Body of pancreas (tissue), 4 donors: ENCODE data around the gene GRM8. TPM values are rescaled to one million over a fixed set of nuclear protein-coding genes. Genes with fewer than 3 reads are reported as not detected.
"Not testable (repeated sequence)": the region's sequence is repeated elsewhere in the genome, so short reads cannot be mapped to it uniquely, and the experiment has no call there.

Experiments
- ATAC-seq: fragments of 150-250 bp; one replicate; pipeline ENCODE4 v1.9.1; 2016
- DNase-seq, 4 donors: peaks; one replicate each; pipeline ENCODE4 v3.0.0-alpha.2; 2019
- H3K27ac ChIP-seq, 4 donors: fragments of 200-600 bp; sonication (generic); 1 replicate in 3 of 4; 2 replicates in 1 of 4; pipeline versions ENCODE4 v1.5.1 to v1.6.1; 2016 to 2019; ENCODE audit warnings: mild to moderate bottlenecking in 1 of 4, mixed read lengths in 1 of 4, moderate library complexity in 1 of 4
- H3K27me3 ChIP-seq, 2 donors: fragments of 200-600 bp; sonication (generic); one replicate each; pipeline ENCODE4 v1.6.0; 2016; ENCODE audit warnings: mild to moderate bottlenecking in 1 of 2
- H3K36me3 ChIP-seq, 2 donors: fragments of 200-600 bp; sonication (generic); replicated peaks in 1 of 2; 2 replicates each; pipeline ENCODE4 v1.5.1; 2016; ENCODE audit warnings: low read depth in 2 of 2; ENCODE audit not compliant: insufficient read depth in 1 of 2
- H3K4me1 ChIP-seq: fragments of 200-600 bp; sonication (generic); one replicate; pipeline ENCODE4 v1.6.0; 2016
- H3K4me3 ChIP-seq, 2 donors: fragments of 200-600 bp; sonication (generic); 1 replicate in 1 of 2; 2 replicates in 1 of 2; pipeline ENCODE4 v1.5.1; 2016 to 2019
- H3K9me3 ChIP-seq, 3 donors: fragments of 200-600 bp; sonication (generic); 1 replicate in 2 of 3; 2 replicates in 1 of 3; pipeline ENCODE4 v1.5.1; 2016
- CTCF ChIP-seq, 7 experiments: fragments of 450-650 bp in 4 of 7; fragments of 200-600 bp in 3 of 7; sonication (generic) in 3 of 7; IDR thresholded peaks; one replicate each; pipeline ENCODE4 v1.5.1; 2016 to 2019; ENCODE audit warnings: antibody characterized with exemption in 7 of 7
- POLR2A ChIP-seq, 3 donors: fragments of 450-650 bp; IDR thresholded peaks; one replicate each; pipeline ENCODE4 v1.6.1; 2016; ENCODE audit warnings: antibody characterized with exemption in 3 of 3, mild to moderate bottlenecking in 2 of 3
- WGBS, 2 donors: methylation state at CpG; one replicate each; pipeline ENCODE4 v1.1.5; 2017; 5-methylcytosine and 5-hydroxymethylcytosine counted together
- intact Hi-C: fragments of 100-400 bp; cut with DNase I; formaldehyde crosslinking; loops from one replicate; pipeline ENCODE4 v1.15.1; 2023
- total RNA-seq, 2 donors: library from RNA; depleted of rRNA; stranded (reverse); fragments of >200 nt; gene quantifications; one replicate each; pipeline ENCODE4 v1.1.0, GENCODE V29; 2016

GRM8 gene
- total RNA-seq, 2 donors from 2014 or later, result 2.3 TPM; not detected in 1

GRCh38 chr7:126887560-126887959 is 365.2 kb downstream of the GRM8 start:
- DNase-seq, H3K9me3 ChIP-seq, H3K27me3 ChIP-seq, H3K4me3 ChIP-seq, H3K27ac ChIP-seq, H3K4me1 ChIP-seq, ATAC-seq, intact Hi-C loops, H3K36me3 ChIP-seq: not testable (repeated sequence)
- WGBS, 2 donors, result 29 to 48% methylated on average over 4 of the region's 4 CpGs

GRCh38 chr7:126882730-126883129 is 370.0 kb downstream of the GRM8 start:
- H3K36me3 ChIP-seq, ATAC-seq, intact Hi-C loops, H3K4me1 ChIP-seq, H3K27me3 ChIP-seq, H3K4me3 ChIP-seq, DNase-seq, H3K9me3 ChIP-seq, H3K27ac ChIP-seq: not testable (repeated sequence)
- 67 to 100% methylated on average over 1 of the region's 1 CpG for WGBS, 2 donors

GRCh38 chr7:126881908-126882307 is 370.8 kb downstream of the GRM8 start:
- H3K4me3 ChIP-seq, ATAC-seq, intact Hi-C loops, H3K4me1 ChIP-seq, H3K27me3 ChIP-seq, H3K27ac ChIP-seq, H3K36me3 ChIP-seq, DNase-seq, H3K9me3 ChIP-seq: not testable (repeated sequence)
- 76 to 79% methylated on average over 2 of the region's 2 CpGs for WGBS, 2 donors

- H3K36me3 ChIP-seq, result no peaks in the 10 kb centered on the region
- TF ChIP-seq CTCF (IDR thresholded peaks at IDR 0.05) (no peak), POLR2A (IDR thresholded peaks at IDR 0.05) (no peak)
- no peaks in the 10 kb centered on the region for H3K4me1 ChIP-seq
- intact Hi-C loops, result no loop called here
- DNase-seq, result no peak
- H3K27me3 ChIP-seq, result no peaks in the 10 kb centered on the region
- ATAC-seq, result no peak
- no peak overlapping the region for H3K4me3 ChIP-seq
- no peak overlapping the region for H3K27ac ChIP-seq
- WGBS, 2 donors, result 92 to 95% methylated on average over 4 of the region's 4 CpGs
- H3K9me3 ChIP-seq, result no peaks in the 10 kb centered on the region
Observed at GRCh38 chr7:126881315-126881714, 371.4 kb downstream of the GRM8 start.

GRCh38 chr7:126876536-126876935 is 376.2 kb downstream of the GRM8 start:
- H3K36me3 ChIP-seq, ATAC-seq, H3K27ac ChIP-seq, H3K4me1 ChIP-seq, H3K4me3 ChIP-seq, H3K9me3 ChIP-seq, intact Hi-C loops, DNase-seq, H3K27me3 ChIP-seq: not testable (repeated sequence)
- 84 to 86% methylated on average over 3 of the region's 3 CpGs for WGBS, 2 donors

- H3K4me3 ChIP-seq, result no peak overlapping the region
- no peaks in the 10 kb centered on the region for H3K9me3 ChIP-seq
- H3K4me1 ChIP-seq, result no peaks in the 10 kb centered on the region
- no peaks in the 10 kb centered on the region for H3K27me3 ChIP-seq
- 44 to 51% methylated on average over 2 of the region's 2 CpGs for WGBS, 2 donors
- H3K36me3 ChIP-seq, result no peaks in the 10 kb centered on the region
- ATAC-seq (no peak), DNase-seq (no peak)
- H3K27ac ChIP-seq, result no peak overlapping the region
- TF ChIP-seq CTCF (IDR thresholded peaks at IDR 0.05) (peak; percentile 17 to 57 (median 51)), POLR2A (IDR thresholded peaks at IDR 0.05) (no peak)
- intact Hi-C loops, result no loop called here
Observed at GRCh38 chr7:126856691-126857291, 395.9 kb downstream of the GRM8 start.

- no peak for ATAC-seq
- no peak for TF ChIP-seq CTCF (IDR thresholded peaks at IDR 0.05)
- TF ChIP-seq POLR2A (IDR thresholded peaks at IDR 0.05), result no peak
Observed at GRCh38 chr7:126845331-126845730, 407.4 kb downstream of the GRM8 start.

More at GRCh38 chr7:126845331-126845730, 407.4 kb downstream of the GRM8 start:
- Histone ChIP-seq H3K27ac (no peak overlapping the region), H3K36me3 (no peaks in the 10 kb centered on the region), H3K4me1 (no peaks in the 10 kb centered on the region), H3K4me3 (no peak overlapping the region), H3K9me3 (no peaks in the 10 kb centered on the region), H3K27me3 (no peaks in the 10 kb centered on the region)
- DNase-seq, result no peak
- intact Hi-C loops, result no loop called here
